ENCODE results near the gene ORM1. TPM values are rescaled to one million over a fixed set of nuclear protein-coding genes. Genes with fewer than 3 reads are reported as not detected.

Gene ORM1
- total and polyA plus RNA-seq, 4 donors: 22.4 to 1,249 (median 184) TPM

- no peak for DNase-seq
Observed at GRCh38 chr9:114279693-114280092, 43.2 kb upstream of the ORM1 start.

GRCh38 chr9:114280636-114281472 lies 42.0 kb upstream of the ORM1 start:
- ATAC-seq (ENCODE audit: insufficient read depth, low FRiP score): no peak
- peak in 2 of 3 donors; percentile 9 to 17 for DNase-seq
- no peak overlapping the region for H3K9ac ChIP-seq (ENCODE audit: insufficient read depth in 1 of 2, low read length in 2 of 2)
- no peak overlapping the region for H3K4me3 ChIP-seq
- H3K36me3 ChIP-seq (ENCODE audit: control insufficient read depth in 4 of 4, insufficient read depth in 4 of 4, low read length in 4 of 4): peaks cover 0 to 25% (median 11%) of the 10 kb centered on the region in 4 donors
- TF ChIP-seq, protein P1, sequence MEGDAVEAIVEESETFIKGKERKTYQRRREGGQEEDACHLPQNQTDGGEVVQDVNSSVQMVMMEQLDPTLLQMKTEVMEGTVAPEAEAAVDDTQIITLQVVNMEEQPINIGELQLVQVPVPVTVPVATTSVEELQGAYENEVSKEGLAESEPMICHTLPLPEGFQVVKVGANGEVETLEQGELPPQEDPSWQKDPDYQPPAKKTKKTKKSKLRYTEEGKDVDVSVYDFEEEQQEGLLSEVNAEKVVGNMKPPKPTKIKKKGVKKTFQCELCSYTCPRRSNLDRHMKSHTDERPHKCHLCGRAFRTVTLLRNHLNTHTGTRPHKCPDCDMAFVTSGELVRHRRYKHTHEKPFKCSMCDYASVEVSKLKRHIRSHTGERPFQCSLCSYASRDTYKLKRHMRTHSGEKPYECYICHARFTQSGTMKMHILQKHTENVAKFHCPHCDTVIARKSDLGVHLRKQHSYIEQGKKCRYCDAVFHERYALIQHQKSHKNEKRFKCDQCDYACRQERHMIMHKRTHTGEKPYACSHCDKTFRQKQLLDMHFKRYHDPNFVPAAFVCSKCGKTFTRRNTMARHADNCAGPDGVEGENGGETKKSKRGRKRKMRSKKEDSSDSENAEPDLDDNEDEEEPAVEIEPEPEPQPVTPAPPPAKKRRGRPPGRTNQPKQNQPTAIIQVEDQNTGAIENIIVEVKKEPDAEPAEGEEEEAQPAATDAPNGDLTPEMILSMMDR (IDR thresholded peaks at IDR 0.05; ENCODE audit: control extremely low read depth, extremely low read depth): no peak
- H3K27ac ChIP-seq (ENCODE audit: low read depth in 1 of 2, low read length in 1 of 2): no peak overlapping the region
- 81 to 87% methylated on average over 8 of the region's 8 CpGs for WGBS, 2 donors
- no peaks in the 10 kb centered on the region for H3K9me3 ChIP-seq (ENCODE audit: control insufficient read depth in 4 of 4, insufficient read depth in 3 of 4, low read length in 3 of 4)
- H3K27me3 ChIP-seq (ENCODE audit: control insufficient read depth in 3 of 3, insufficient read depth in 3 of 3, low read length in 2 of 3): no peaks in the 10 kb centered on the region
- peaks cover 0 to 22% (median 3%) of the 10 kb centered on the region in 5 donors for H3K4me1 ChIP-seq (ENCODE audit: control insufficient read depth in 5 of 5, insufficient read depth in 5 of 5, low read length in 5 of 5)

More at GRCh38 chr9:114279693-114280092, 43.2 kb upstream of the ORM1 start:
- no peaks in the 10 kb centered on the region for H3K9me3 ChIP-seq (ENCODE audit: control insufficient read depth in 4 of 4, insufficient read depth in 3 of 4, low read length in 3 of 4)
- TF ChIP-seq, protein P1 (IDR thresholded peaks at IDR 0.05; ENCODE audit: control extremely low read depth, extremely low read depth): no peak
- no peak overlapping the region for H3K4me3 ChIP-seq
- H3K27me3 ChIP-seq (ENCODE audit: control insufficient read depth in 3 of 3, insufficient read depth in 3 of 3, low read length in 2 of 3): no peaks in the 10 kb centered on the region
- H3K27ac ChIP-seq (ENCODE audit: low read depth in 1 of 2, low read length in 1 of 2): no peak overlapping the region
- WGBS, 2 donors: 95% methylated on average over 3 of the region's 3 CpGs
- ATAC-seq (ENCODE audit: insufficient read depth, low FRiP score): no peak
- peaks cover 0 to 27% (median 13%) of the 10 kb centered on the region in 4 donors for H3K36me3 ChIP-seq (ENCODE audit: control insufficient read depth in 4 of 4, insufficient read depth in 4 of 4, low read length in 4 of 4)
- peaks cover 0 to 11% (median 0%) of the 10 kb centered on the region in 5 donors for H3K4me1 ChIP-seq (ENCODE audit: control insufficient read depth in 5 of 5, insufficient read depth in 5 of 5, low read length in 5 of 5)
- no peak overlapping the region for H3K9ac ChIP-seq (ENCODE audit: insufficient read depth in 1 of 2, low read length in 2 of 2)

DNA sequence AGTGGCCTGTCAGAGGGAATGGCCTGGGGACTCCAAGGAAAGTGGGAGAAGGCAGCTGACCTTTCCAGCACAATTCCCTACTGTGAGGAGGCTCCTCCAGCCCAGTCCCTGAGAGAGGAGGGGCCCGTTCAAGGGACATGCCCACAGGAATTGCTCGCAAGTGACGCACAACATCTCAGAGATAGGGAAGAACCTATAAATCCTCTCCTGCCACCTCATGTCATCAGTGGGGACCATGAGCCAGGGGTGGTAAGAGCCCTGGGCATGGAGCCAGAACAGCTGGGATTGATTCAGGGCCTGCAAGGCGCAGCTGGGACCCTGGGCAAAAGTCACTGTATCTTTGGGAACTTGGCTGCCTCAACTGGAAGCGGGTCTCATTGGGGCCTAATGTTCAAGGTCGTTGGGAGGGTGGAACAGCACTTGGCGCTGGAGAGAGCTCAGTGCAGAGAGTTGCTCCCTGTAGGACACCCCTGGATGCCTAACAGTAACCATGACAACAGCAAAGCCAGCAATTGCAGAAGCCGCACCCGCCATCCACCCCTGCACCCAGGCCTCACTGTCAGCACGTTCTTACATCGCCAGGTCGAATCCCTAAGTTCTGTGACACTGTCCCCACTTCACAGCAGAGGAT lies 41.3 kb upstream of the ORM1 start:
- Histone ChIP-seq H3K27me3 (ENCODE audit: control insufficient read depth in 3 of 3, insufficient read depth in 3 of 3, low read length in 2 of 3) (no peaks in the 10 kb centered on the region), H3K9me3 (ENCODE audit: control insufficient read depth in 4 of 4, insufficient read depth in 3 of 4, low read length in 3 of 4) (no peaks in the 10 kb centered on the region), H3K4me3 (no peak overlapping the region), H3K9ac (ENCODE audit: insufficient read depth in 1 of 2, low read length in 2 of 2) (no peak overlapping the region), H3K4me1 (ENCODE audit: control insufficient read depth in 5 of 5, insufficient read depth in 5 of 5, low read length in 5 of 5) (peaks cover 0 to 24% (median 5%) of the 10 kb centered on the region in 5 donors), H3K27ac (ENCODE audit: low read depth in 1 of 2, low read length in 1 of 2) (no peak overlapping the region), H3K36me3 (ENCODE audit: control insufficient read depth in 4 of 4, insufficient read depth in 4 of 4, low read length in 4 of 4) (peaks cover 0 to 19% (median 10%) of the 10 kb centered on the region in 4 donors)
- DNase-seq (peak; percentile 79 to 82 (median 79)), ATAC-seq (ENCODE audit: insufficient read depth, low FRiP score) (no peak)
- TF ChIP-seq, protein P1 (IDR thresholded peaks at IDR 0.05; ENCODE audit: control extremely low read depth, extremely low read depth): no peak
- WGBS, 2 donors: 76 to 79% methylated on average over 12 of the region's 12 CpGs
